Upper lobe of left lung (tissue), 6 donors: ENCODE measurements around the gene C6orf62. TPM values are rescaled to one million over a fixed set of nuclear protein-coding genes. Genes with fewer than 3 reads are reported as not detected.
A peak's percentile ranks its signal among the peaks of the same experiment; 100 is the strongest.

Source experiments
- ATAC-seq, 2 donors: fragments of 200-7000 bp; cut with Tn5 transposase; one replicate each; pipeline ENCODE4 v1.9.1; 2022; ENCODE audit warnings: mild to moderate bottlenecking in 2 of 2, moderate library complexity in 2 of 2; ENCODE audit not compliant: low FRiP score in 2 of 2
- DNase-seq, 2 donors: peaks; one replicate each; pipeline ENCODE4 v3.0.0-alpha.2; 2019 to 2020
- H3K27ac ChIP-seq, 4 donors: fragments of 200-600 bp; sonication (generic); one replicate each; pipeline ENCODE4 v1.5.1; 2016 to 2019
- H3K27me3 ChIP-seq, 4 donors: fragments of 200-600 bp; sonication (generic); one replicate each; pipeline ENCODE4 v1.5.1; 2017 to 2019
- H3K36me3 ChIP-seq, 4 donors: fragments of 200-600 bp; sonication (generic); one replicate each; pipeline ENCODE4 v1.5.1; 2016 to 2019
- H3K4me1 ChIP-seq, 4 donors: fragments of 200-600 bp; sonication (generic); one replicate each; pipeline ENCODE4 v1.5.1; 2018 to 2019
- H3K4me3 ChIP-seq, 4 donors: fragments of 200-600 bp; sonication (generic); one replicate each; pipeline ENCODE4 v1.5.1; 2017 to 2019; ENCODE audit warnings: mild to moderate bottlenecking in 2 of 4, moderate library complexity in 1 of 4
- H3K9me3 ChIP-seq, 4 donors: fragments of 200-600 bp; sonication (generic); one replicate each; pipeline ENCODE4 v1.5.1; 2018 to 2019
- CTCF ChIP-seq, 6 experiments: fragments of 450-650 bp in 4 of 6; fragments of 200-600 bp in 2 of 6; sonication (generic) in 2 of 6; IDR thresholded peaks; one replicate each; pipeline ENCODE4 v1.5.1; 2016 to 2019; ENCODE audit warnings: antibody characterized with exemption in 6 of 6
- EP300 ChIP-seq, 4 donors: sonication (generic); formaldehyde crosslinking; IDR thresholded peaks; one replicate each; pipeline ENCODE4 v1.5.1; 2017; ENCODE audit warnings: antibody characterized with exemption in 4 of 4, control low read depth in 2 of 4
- POLR2A ChIP-seq, 4 donors: fragments of 450-650 bp; IDR thresholded peaks; one replicate each; pipeline ENCODE4 v1.5.1; 2016 to 2017; ENCODE audit warnings: antibody characterized with exemption in 4 of 4, mild to moderate bottlenecking in 2 of 4
- POLR2AphosphoS5 ChIP-seq, 2 donors: sonication (generic); formaldehyde crosslinking; IDR thresholded peaks; one replicate each; pipeline ENCODE4 v1.5.1; 2017; ENCODE audit warnings: antibody characterized with exemption in 2 of 2
- WGBS, 2 donors: methylation state at CpG; one replicate each; pipeline ENCODE4 v1.1.5; 2017 to 2018; 5-methylcytosine and 5-hydroxymethylcytosine counted together
- total RNA-seq, 6 donors: library from RNA; depleted of rRNA in 4 of 6; stranded (reverse); fragments of >200 nt in 4 of 6; gene quantifications; one replicate each; pipeline versions ENCODE4 v1.1.0 to v1.2.1, GENCODE V29; 2016 to 2021
- donor health status: DM: no; HTN: no; CAD: no; lungs with moderate emphysema.
- donor health status: DM: no; HTN: yes; CAD: no; lungs with severe emphysema.

C6orf62 gene
- total RNA-seq, 6 donors from 2014 or later: 41.9 to 131 (median 95.3) TPM

GRCh38 chr6:24690593-24690992 lies 28.4 kb downstream of the C6orf62 start:
- H3K27me3 ChIP-seq: no peaks in the 10 kb centered on the region
- no peak for DNase-seq
- H3K9me3 ChIP-seq: no peaks in the 10 kb centered on the region
- ATAC-seq: no peak
- WGBS, 2 donors: 80 to 92% methylated on average over 1 of the region's 1 CpG
- H3K4me3 ChIP-seq: no peak overlapping the region
- peaks cover 0 to 5% (median 0%) of the 10 kb centered on the region in 4 donors for H3K4me1 ChIP-seq
- no peaks in the 10 kb centered on the region for H3K36me3 ChIP-seq
- TF ChIP-seq POLR2AphosphoS5 (IDR thresholded peaks at IDR 0.05) (no peak), POLR2A (IDR thresholded peaks at IDR 0.05) (no peak), EP300 (IDR thresholded peaks at IDR 0.05) (no peak)
- H3K27ac ChIP-seq: no peak overlapping the region

- WGBS, 2 donors: 84 to 91% methylated on average over 2 of the region's 2 CpGs
- ATAC-seq: peak in 1 of 2 donors; percentile 87
- TF ChIP-seq CTCF (IDR thresholded peaks at IDR 0.05): no peak
- no peak for TF ChIP-seq EP300 (IDR thresholded peaks at IDR 0.05)
- no peak for TF ChIP-seq POLR2AphosphoS5 (IDR thresholded peaks at IDR 0.05)
- no peak for TF ChIP-seq POLR2A (IDR thresholded peaks at IDR 0.05)
Measured at GRCh38 chr6:24689964-24690363, 29.0 kb downstream of the C6orf62 start.

DNA sequence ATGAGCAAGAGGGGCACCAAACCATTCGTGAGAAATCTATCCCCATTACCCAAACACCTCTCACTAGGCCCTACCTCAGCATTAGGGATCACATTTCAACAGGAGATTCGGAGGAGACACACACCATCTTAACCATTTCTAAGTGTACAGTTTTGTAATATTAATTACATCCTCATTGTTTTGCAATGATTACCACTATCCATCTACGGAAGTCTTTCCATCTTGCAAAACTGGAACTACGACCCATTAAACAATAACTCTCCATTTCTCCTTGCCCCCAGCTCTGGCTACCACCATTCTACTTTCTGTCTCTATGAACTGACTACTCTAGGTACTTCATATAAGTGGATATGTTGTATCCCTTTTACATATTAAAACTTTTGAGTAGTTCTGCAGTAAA lies 32.0 kb downstream of the C6orf62 start:
- TF ChIP-seq EP300 (IDR thresholded peaks at IDR 0.05) (no peak), POLR2AphosphoS5 (IDR thresholded peaks at IDR 0.05) (no peak), POLR2A (IDR thresholded peaks at IDR 0.05) (no peak), CTCF (IDR thresholded peaks at IDR 0.05) (no peak)
- 62 to 90% methylated on average over 4 of the region's 4 CpGs for WGBS, 2 donors
- ATAC-seq: no peak
- H3K4me3 ChIP-seq: no peak overlapping the region
- no peak overlapping the region for H3K27ac ChIP-seq
- H3K4me1 ChIP-seq: peaks cover 0 to 5% (median 0%) of the 10 kb centered on the region in 4 donors
- DNase-seq: no peak
- H3K36me3 ChIP-seq: no peaks in the 10 kb centered on the region
- H3K27me3 ChIP-seq: no peaks in the 10 kb centered on the region
- H3K9me3 ChIP-seq: no peaks in the 10 kb centered on the region

More at GRCh38 chr6:24689964-24690363, 29.0 kb downstream of the C6orf62 start:
- Histone ChIP-seq H3K4me1 (no peaks in the 10 kb centered on the region), H3K27ac (no peak overlapping the region), H3K36me3 (no peaks in the 10 kb centered on the region), H3K9me3 (no peaks in the 10 kb centered on the region), H3K27me3 (no peaks in the 10 kb centered on the region), H3K4me3 (no peak overlapping the region)
- DNase-seq: no peak

- Histone ChIP-seq H3K27me3 (no peaks in the 10 kb centered on the region), H3K4me3 (no peak overlapping the region), H3K36me3 (no peaks in the 10 kb centered on the region), H3K4me1 (peaks cover 0 to 5% (median 0%) of the 10 kb centered on the region in 4 donors), H3K9me3 (no peaks in the 10 kb centered on the region), H3K27ac (no peak overlapping the region)
- DNase-seq (no peak), ATAC-seq (no peak)
- TF ChIP-seq POLR2AphosphoS5 (IDR thresholded peaks at IDR 0.05): no peak
- no peak for TF ChIP-seq EP300 (IDR thresholded peaks at IDR 0.05)
- no peak for TF ChIP-seq CTCF (IDR thresholded peaks at IDR 0.05)
- no peak for TF ChIP-seq POLR2A (IDR thresholded peaks at IDR 0.05)
- 91 to 95% methylated on average over 1 of the region's 1 CpG for WGBS, 2 donors
Measured at GRCh38 chr6:24686408-24686807, 32.5 kb downstream of the C6orf62 start.

GRCh38 chr6:24683297-24684296 lies 35.4 kb downstream of the C6orf62 start:
- TF ChIP-seq POLR2AphosphoS5 (IDR thresholded peaks at IDR 0.05): no peak
- no peak for TF ChIP-seq CTCF (IDR thresholded peaks at IDR 0.05)
- TF ChIP-seq EP300 (IDR thresholded peaks at IDR 0.05): no peak
- TF ChIP-seq POLR2A (IDR thresholded peaks at IDR 0.05): no peak
- H3K4me3 ChIP-seq: no peak overlapping the region
- ATAC-seq: no peak
- H3K9me3 ChIP-seq: no peaks in the 10 kb centered on the region
- peaks cover 0 to 7% (median 2%) of the 10 kb centered on the region in 4 donors for H3K4me1 ChIP-seq
- no peak overlapping the region for H3K27ac ChIP-seq
- H3K27me3 ChIP-seq: no peaks in the 10 kb centered on the region
- no peak for DNase-seq
- no peaks in the 10 kb centered on the region for H3K36me3 ChIP-seq
- 70 to 75% methylated on average over 10 to 12 of the region's 12 CpGs for WGBS, 2 donors
